Lower lobe of right lung (tissue), 2 donors: ENCODE data around the gene ALDH1A1. TPM values are rescaled to one million over a fixed set of nuclear protein-coding genes. Genes with fewer than 3 reads are reported as not detected.

Experiments
- ATAC-seq, 2 donors: fragments of 200-7000 bp; cut with Tn5 transposase; one replicate each; pipeline ENCODE4 v1.9.1; 2020 to 2022; ENCODE audit warnings: mild to moderate bottlenecking in 2 of 2, moderate library complexity in 2 of 2
- DNase-seq: peaks from one replicate; pipeline ENCODE4 v3.0.0-alpha.2; 2020
- H3K27ac ChIP-seq: fragments of 200-600 bp; one replicate; pipeline ENCODE4 v1.8.0; 2022
- H3K27me3 ChIP-seq: fragments of 200-600 bp; one replicate; pipeline ENCODE4 v1.8.0; 2022; ENCODE audit warnings: low read depth
- H3K36me3 ChIP-seq: fragments of 200-600 bp; one replicate; pipeline ENCODE4 v1.8.0; 2022; ENCODE audit warnings: mild to moderate bottlenecking
- H3K4me1 ChIP-seq: fragments of 200-600 bp; one replicate; pipeline ENCODE4 v1.8.0; 2022
- H3K4me3 ChIP-seq: fragments of 200-600 bp; one replicate; pipeline ENCODE4 v1.8.0; 2022; ENCODE audit warnings: mild to moderate bottlenecking
- H3K9me3 ChIP-seq: fragments of 200-600 bp; one replicate; pipeline ENCODE4 v1.8.0; 2022
- intact Hi-C: fragments of 100-400 bp; cut with DNase I; formaldehyde crosslinking; loops from one replicate; pipeline ENCODE4 v1.11.0; 2022
- total RNA-seq: library from RNA; stranded (reverse); fragmentation: NEBNext Ultra II Directional; extraction: Animal tissue kit (Norgen Biotek cat#: 25700); gene quantifications from one replicate; pipeline ENCODE4 v1.2.1, GENCODE V29; 2021
- TF ChIP-seq, protein P1 (sequence below): fragments of 200-600 bp; IDR thresholded peaks from one replicate; pipeline ENCODE4 v1.8.0; 2022; ENCODE audit warnings: antibody characterized with exemption, mild to moderate bottlenecking
- donor health status: DM: no; HTN: yes; CAD: no; lungs with severe emphysema.

The ALDH1A1 gene
- total RNA-seq, 1 donor from 2014 or later = 238 TPM

GRCh38 chr9:72978744-72979143 lies 25.9 kb upstream of the ALDH1A1 start:
- H3K4me1 ChIP-seq = no peaks in the 10 kb centered on the region
- no peaks in the 10 kb centered on the region for H3K9me3 ChIP-seq
- no peak overlapping the region for H3K4me3 ChIP-seq
- TF ChIP-seq, protein P1, sequence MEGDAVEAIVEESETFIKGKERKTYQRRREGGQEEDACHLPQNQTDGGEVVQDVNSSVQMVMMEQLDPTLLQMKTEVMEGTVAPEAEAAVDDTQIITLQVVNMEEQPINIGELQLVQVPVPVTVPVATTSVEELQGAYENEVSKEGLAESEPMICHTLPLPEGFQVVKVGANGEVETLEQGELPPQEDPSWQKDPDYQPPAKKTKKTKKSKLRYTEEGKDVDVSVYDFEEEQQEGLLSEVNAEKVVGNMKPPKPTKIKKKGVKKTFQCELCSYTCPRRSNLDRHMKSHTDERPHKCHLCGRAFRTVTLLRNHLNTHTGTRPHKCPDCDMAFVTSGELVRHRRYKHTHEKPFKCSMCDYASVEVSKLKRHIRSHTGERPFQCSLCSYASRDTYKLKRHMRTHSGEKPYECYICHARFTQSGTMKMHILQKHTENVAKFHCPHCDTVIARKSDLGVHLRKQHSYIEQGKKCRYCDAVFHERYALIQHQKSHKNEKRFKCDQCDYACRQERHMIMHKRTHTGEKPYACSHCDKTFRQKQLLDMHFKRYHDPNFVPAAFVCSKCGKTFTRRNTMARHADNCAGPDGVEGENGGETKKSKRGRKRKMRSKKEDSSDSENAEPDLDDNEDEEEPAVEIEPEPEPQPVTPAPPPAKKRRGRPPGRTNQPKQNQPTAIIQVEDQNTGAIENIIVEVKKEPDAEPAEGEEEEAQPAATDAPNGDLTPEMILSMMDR = no peak
- no peak for DNase-seq
- ATAC-seq = peak; percentile 70 to 89
- H3K27ac ChIP-seq = no peak overlapping the region
- no peaks in the 10 kb centered on the region for H3K27me3 ChIP-seq
- H3K36me3 ChIP-seq = no peaks in the 10 kb centered on the region
- intact Hi-C loops = no loop called here

GRCh38 chr9:72977670-72978069 lies 24.8 kb upstream of the ALDH1A1 start:
- no peaks in the 10 kb centered on the region for H3K4me1 ChIP-seq
- DNase-seq (no peak), ATAC-seq (peak; percentile 29 to 53)
- H3K9me3 ChIP-seq = no peaks in the 10 kb centered on the region
- no peak overlapping the region for H3K4me3 ChIP-seq
- no peaks in the 10 kb centered on the region for H3K27me3 ChIP-seq
- TF ChIP-seq, protein P1 = no peak
- intact Hi-C loops = no loop called here
- no peak overlapping the region for H3K27ac ChIP-seq
- H3K36me3 ChIP-seq = no peaks in the 10 kb centered on the region

- ATAC-seq (no peak), DNase-seq (no peak)
- Histone ChIP-seq H3K4me3 (no peak overlapping the region), H3K4me1 (no peaks in the 10 kb centered on the region), H3K27me3 (no peaks in the 10 kb centered on the region), H3K9me3 (no peaks in the 10 kb centered on the region), H3K27ac (no peak overlapping the region), H3K36me3 (no peaks in the 10 kb centered on the region)
- intact Hi-C loops = no loop called here
- TF ChIP-seq, protein P1 = no peak
Observed at GRCh38 chr9:72974501-72974900, 21.6 kb upstream of the ALDH1A1 start.

DNA sequence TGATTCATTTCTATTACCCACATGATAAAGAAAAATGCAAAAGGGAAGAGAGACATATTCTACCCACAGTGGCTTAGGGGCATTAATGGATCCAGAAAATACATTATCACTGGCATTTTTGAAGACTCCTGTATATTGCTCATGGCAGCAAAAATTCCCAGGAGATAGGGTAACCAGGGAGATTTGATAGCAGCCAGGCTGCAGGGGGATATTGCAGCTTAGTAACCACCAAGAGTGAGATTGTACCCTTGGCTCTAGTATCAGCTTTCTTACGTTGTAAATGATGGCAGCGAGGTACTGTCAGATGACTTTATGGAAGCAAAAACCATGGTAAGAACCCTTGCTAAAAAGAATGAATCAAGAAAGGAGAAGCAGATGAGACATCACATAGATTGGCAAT lies 19.8 kb upstream of the ALDH1A1 start:
- H3K36me3 ChIP-seq = no peaks in the 10 kb centered on the region
- H3K27ac ChIP-seq = no peak overlapping the region
- DNase-seq (no peak), ATAC-seq (no peak)
- no peaks in the 10 kb centered on the region for H3K4me1 ChIP-seq
- TF ChIP-seq, protein P1 = no peak
- no peaks in the 10 kb centered on the region for H3K27me3 ChIP-seq
- H3K4me3 ChIP-seq = no peak overlapping the region
- H3K9me3 ChIP-seq = no peaks in the 10 kb centered on the region
- intact Hi-C loops = no loop called here

DNA sequence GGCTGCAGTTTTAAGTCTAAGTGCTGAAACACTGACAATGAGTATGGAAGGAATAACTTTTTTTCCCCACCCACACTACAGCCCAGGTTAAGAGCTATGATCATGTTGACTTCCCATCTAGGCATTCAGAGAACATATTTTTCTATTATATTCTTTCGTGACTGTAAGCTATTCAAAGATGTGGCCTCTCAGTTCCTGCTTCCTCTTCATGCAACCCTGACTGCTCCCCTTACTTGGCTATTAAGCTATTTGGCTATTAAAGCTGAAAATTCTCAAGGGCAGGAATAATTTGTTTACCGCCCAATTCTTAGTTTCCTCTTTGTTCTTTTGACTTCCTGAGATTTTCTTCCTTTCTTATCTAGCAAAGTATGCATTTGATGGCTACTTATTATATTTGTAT lies 18.6 kb upstream of the ALDH1A1 start:
- intact Hi-C loops = no loop called here
- H3K27ac ChIP-seq = no peak overlapping the region
- H3K9me3 ChIP-seq = no peaks in the 10 kb centered on the region
- no peak overlapping the region for H3K4me3 ChIP-seq
- no peaks in the 10 kb centered on the region for H3K27me3 ChIP-seq
- no peaks in the 10 kb centered on the region for H3K36me3 ChIP-seq
- H3K4me1 ChIP-seq = no peaks in the 10 kb centered on the region
- TF ChIP-seq, protein P1 = no peak
- ATAC-seq (no peak), DNase-seq (no peak)

- intact Hi-C loops = no loop called here
- H3K27ac ChIP-seq = no peak overlapping the region
- peak; percentile 38 to 57 for ATAC-seq
Observed at GRCh38 chr9:72960446-72960845, 7.6 kb upstream of the ALDH1A1 start.

More at GRCh38 chr9:72960446-72960845, 7.6 kb upstream of the ALDH1A1 start:
- DNase-seq = no peak
- H3K36me3 ChIP-seq = no peaks in the 10 kb centered on the region
- no peak overlapping the region for H3K4me3 ChIP-seq
- TF ChIP-seq, protein P1 = no peak
- H3K27me3 ChIP-seq = no peaks in the 10 kb centered on the region
- peaks cover 4% of the 10 kb centered on the region for H3K9me3 ChIP-seq
- H3K4me1 ChIP-seq = peaks cover under 1% of the 10 kb centered on the region
